ENCODE data around the gene PARP14.

The PARP14 gene

DNA sequence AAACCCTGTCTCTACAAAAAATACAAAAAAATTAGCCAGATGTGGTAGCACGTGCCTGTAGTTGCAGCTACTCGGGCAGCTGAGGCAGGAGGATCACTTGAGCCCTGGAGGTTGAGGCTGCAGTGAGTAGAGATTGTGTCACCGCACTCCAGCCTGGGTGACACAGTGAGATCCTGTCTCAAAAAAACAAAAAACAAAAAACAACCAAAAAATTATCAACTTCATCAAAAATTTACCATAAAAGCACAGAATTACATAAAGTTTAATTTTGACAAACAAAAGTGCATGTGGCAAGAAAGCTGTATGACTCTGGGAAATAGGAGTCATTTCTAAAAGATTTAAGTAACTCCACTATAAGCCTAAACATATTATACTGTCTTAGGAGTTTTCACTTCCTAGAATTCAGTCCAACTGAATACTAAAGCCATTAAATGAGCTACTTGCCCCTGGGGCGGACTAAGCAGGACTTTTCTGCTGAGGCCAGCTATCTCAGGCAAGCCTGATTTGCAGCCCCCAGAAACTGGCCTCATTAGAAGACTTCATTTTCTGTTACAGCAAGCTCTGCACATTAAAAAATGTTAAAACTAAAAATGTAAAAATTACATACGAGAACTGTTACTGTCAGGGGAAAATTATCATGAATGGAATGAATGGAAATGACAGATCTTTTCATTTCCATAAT lies 90.0 kb downstream of the PARP14 start:
- no peak for DNase-seq

DNA sequence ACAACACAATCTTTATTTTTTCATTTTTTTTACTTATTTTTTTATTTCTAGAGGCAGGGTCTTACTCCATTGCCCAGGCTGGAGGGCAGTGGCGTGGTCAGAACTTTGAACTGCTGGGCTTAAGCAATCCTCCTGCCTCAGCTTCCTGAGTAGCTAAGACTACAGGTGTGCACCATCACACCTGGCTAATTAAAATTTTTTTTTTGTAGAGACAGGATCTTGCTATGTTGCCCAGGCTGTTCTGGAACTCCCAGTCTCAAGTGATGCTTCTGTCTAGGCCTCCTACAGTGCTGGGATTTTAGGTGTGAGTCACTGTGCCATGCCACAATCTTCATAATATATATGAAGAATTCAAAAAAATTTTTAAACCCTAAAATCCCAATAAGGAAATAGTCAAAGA lies 92.2 kb downstream of the PARP14 start:
- no peak for DNase-seq

DNA sequence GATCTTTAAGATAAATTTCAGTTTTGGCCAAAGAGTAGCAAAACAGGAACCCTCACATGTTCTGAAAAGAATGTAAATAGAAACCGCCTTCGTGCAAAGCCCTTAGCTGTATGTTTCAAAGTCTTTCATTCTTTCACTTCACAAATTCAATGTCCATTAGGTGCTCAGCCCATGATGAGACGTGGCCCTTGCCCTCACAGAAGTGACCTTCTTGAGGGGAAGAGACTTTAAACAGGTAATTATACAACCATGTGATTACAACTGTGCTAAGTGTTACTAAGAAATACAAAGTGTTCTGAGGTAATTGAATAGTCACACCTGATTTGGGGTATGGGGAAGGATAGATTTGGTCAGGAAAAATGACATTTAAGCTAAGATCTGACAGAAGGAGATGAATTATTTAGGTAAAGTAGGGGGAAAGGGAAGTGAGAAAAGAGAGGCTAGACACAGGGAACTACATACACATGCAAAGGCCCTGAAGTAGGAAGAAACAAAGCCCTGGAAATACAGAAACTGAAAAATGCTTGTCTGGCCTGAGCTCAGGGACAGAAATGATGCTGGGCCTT lies 93.4 kb downstream of the PARP14 start:
- DNase-seq, result no peak

GRCh38 chr3:122774564-122774963 lies 93.9 kb downstream of the PARP14 start:
- peak; percentile 62 for DNase-seq

GRCh38 chr3:122776675-122777468 lies 96.2 kb downstream of the PARP14 start:
- no peak for DNase-seq

- DNase-seq, result no peak
These were observed 96.9 kb downstream of the PARP14 start for GRCh38 chr3:122777563-122777962.
